GM12875 (cell line): ENCODE results near the gene FOXB2.
"Not testable (repeated sequence)": the region's sequence is repeated elsewhere in the genome, so short reads cannot be mapped to it uniquely, and the experiment has no call there.

ENCODE experiments used
- H3K4me3 ChIP-seq: one replicate; pipeline ENCODE4 v1.5.1; 2011; ENCODE audit warnings: low read depth, low read length, control low read depth
- TF ChIP-seq, protein P1 (sequence below): IDR thresholded peaks from 2 replicates; pipeline ENCODE4 v1.5.1; 2011; ENCODE audit warnings: low read depth, mild to moderate bottlenecking, control low read depth, inconsistent platforms, low read length, moderate library complexity, borderline replicate concordance; ENCODE audit not compliant: insufficient read depth

The FOXB2 gene

DNA sequence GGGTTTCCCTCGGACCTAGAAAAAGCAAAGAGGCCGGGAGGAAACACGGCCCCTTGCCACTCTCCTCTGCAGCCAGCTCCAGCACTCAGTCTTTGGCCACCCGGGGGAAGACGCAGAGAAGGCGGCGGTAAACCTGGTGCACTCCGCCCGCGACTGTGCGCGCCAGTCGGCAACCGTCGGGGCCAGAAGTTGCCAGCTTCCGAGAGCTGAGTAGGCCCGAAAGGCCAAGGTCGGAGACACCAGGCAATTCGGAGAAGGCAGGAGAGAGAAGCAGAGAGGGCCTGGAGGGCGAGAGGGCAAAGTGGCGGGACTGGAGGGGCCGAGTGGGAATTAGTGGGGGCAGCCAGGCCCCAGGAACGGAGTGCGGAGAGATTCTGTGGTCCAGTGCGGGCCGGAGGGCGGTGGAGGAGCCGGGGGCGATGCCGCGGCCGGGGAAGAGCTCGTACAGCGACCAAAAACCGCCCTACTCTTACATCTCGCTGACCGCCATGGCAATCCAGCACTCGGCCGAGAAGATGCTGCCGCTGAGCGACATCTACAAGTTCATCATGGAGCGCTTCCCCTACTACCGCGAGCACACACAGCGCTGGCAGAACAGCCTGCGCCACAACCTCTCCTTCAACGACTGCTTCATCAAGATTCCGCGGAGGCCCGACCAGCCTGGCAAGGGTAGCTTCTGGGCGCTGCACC, at the start of gene FOXB2:
TSS of gene FOXB2 (plus strand) at position 420 of the 690 bp plus-strand sequence. CDS start at position 420, 0 bp downstream.
- H3K4me3 ChIP-seq = no peak within 1 kb of the TSS
- TF ChIP-seq, protein P1, sequence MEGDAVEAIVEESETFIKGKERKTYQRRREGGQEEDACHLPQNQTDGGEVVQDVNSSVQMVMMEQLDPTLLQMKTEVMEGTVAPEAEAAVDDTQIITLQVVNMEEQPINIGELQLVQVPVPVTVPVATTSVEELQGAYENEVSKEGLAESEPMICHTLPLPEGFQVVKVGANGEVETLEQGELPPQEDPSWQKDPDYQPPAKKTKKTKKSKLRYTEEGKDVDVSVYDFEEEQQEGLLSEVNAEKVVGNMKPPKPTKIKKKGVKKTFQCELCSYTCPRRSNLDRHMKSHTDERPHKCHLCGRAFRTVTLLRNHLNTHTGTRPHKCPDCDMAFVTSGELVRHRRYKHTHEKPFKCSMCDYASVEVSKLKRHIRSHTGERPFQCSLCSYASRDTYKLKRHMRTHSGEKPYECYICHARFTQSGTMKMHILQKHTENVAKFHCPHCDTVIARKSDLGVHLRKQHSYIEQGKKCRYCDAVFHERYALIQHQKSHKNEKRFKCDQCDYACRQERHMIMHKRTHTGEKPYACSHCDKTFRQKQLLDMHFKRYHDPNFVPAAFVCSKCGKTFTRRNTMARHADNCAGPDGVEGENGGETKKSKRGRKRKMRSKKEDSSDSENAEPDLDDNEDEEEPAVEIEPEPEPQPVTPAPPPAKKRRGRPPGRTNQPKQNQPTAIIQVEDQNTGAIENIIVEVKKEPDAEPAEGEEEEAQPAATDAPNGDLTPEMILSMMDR = no peak

DNA sequence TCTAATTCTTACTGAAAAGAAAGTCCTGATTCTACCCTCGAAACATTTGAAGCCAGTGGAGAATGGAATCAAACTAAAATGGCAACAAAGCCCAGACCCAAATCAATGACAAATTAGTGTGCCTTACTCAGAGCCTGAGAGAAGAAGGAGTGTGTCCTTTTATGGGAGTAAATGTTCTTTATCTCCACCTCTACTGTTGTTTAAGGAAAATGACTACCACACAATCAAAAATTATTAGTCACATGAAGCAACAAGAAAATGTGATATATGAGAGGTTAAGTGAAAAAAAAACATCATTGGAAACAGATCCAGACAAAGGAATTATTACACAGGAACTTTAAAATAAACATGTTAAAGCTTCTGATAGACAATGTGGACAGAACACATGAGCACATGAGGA, 49.7 kb upstream of the FOXB2 start:
- H3K4me3 ChIP-seq = no peak overlapping the region
- TF ChIP-seq, protein P1 = no peak

DNA sequence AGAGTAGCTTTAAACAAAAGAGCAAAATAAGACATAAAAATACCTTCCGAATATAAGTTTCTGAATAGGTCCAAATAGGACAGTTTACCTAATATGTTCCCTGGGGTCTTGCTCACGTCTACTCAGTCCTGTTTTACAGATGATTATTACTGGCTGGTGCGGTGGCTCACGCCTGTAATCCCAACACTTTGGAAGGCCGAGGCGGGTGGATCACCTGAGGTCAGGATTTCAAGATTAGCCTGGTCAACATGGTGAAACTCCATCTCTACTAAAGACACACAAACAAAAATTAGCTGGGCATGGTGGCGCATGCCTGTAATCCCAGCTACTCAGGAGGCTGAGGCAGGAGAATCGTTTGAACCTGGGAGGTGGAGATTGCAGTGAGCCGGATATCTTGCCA, 40.6 kb upstream of the FOXB2 start:
- H3K4me3 ChIP-seq = not testable (repeated sequence)

DNA sequence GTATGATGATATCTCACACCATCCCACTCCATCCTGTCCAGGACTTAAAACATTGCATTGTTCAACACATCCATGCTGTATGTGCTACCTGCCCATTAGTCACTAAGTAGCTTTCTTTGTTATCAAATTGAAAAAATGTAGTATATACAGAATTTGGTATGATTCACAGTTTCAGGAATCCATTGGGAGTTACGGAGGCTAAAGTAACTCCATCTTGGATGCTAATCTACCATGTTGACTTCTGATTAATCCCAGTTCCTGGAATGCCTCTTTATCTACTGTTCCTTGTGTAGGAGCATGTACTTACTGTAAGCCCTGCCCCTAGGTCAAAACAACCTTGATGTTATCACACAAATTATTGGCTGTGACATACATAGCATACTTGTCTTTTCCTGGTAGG, 38.9 kb upstream of the FOXB2 start:
- H3K4me3 ChIP-seq = no peak overlapping the region
- TF ChIP-seq, protein P1 = no peak

DNA sequence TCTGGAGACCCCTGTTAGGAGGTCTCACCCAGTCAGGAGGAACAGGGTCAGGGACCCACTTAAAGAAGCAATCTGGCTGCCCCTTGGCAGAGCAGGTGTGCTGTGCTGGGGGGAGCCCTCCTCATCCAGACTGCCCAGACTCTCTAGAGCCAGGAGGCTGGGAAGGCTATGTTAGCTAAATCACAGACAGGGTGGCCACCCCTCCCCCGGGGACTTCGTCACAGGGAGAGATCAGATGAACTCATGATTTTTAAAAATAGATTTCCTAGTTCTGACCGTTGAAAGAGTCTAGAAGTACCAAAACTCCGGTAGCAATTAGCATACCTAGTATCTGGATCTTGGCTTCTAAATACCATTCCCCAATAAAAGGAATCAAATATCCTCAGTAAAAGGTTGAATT, 35.0 kb upstream of the FOXB2 start:
- H3K4me3 ChIP-seq = no peak overlapping the region
- TF ChIP-seq, protein P1 = no peak

DNA sequence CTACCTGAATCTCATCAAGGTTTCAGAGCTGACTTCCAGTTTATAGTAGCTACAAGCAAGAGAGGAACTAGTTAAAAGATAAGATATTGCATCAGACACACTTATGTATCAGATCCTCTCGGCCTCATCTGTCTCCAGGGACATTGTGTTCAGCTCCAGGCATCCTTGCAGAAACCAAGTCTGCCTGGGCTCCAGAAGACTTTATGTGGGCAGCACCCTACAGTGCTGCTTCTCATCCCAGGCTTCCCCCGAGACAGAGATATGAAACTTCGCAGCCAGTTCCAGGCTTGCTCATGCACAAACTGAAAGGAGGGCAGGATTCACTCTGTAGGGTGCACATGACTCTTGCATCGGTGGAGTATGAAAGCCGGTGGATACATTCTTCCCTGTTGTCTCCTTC, 33.9 kb upstream of the FOXB2 start:
- TF ChIP-seq, protein P1 = no peak
- H3K4me3 ChIP-seq = no peak overlapping the region

DNA sequence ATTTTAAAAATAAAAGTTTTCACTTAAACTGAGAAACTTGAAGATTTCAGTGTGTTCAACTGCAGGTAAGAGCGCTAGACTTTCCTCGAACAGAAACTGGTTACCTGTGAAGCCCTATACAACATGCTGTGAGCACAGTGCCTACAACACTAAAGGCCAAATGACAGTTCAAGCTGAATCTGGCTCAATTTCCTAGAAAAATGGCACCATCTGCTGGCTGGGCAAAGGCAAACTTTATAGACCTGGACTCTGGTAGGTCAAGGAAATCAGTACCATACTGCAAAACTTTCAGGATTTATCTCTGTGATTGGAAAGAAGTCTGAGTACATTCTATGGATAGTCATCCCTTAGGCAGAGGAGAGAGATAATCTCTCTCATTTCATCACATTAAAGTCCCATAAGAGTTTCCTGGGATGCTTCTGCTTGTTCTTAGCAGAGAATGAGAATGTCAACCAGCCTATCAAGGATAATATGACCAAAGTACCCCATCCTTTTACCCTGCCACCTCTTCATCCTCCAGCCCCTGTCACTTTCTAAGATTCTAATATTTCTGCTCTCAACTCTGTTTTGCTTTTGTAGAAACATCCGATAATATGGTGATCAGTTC, 31.8 kb upstream of the FOXB2 start:
- H3K4me3 ChIP-seq = no peak overlapping the region
- TF ChIP-seq, protein P1 = peak; percentile 39; the same call in 1 of the 2 replicates
